ENCODE results near the gene CASKIN1.

Gene CASKIN1

GRCh38 chr16:2160915-2161551 is 35.4 kb downstream of the CASKIN1 start:
- peaks cover 22% of the 10 kb centered on the region for H3K36me3 ChIP-seq (ENCODE audit: control insufficient read depth, insufficient read depth, low read length)
- H3K4me1 ChIP-seq (ENCODE audit: control insufficient read depth, insufficient read depth, low read length), result peaks cover 16% of the 10 kb centered on the region; the same call in 1 of the 2 replicates
- no peak overlapping the region for H3K4me3 ChIP-seq (ENCODE audit: low read depth, low read length)
- no peaks in the 10 kb centered on the region for H3K27me3 ChIP-seq (ENCODE audit: control insufficient read depth, insufficient read depth, low read length)
- peak overlapping the region; percentile 27 for H3K27ac ChIP-seq (ENCODE audit: low read depth, low read length)
- H3K9ac ChIP-seq (ENCODE audit: low read depth, low read length), result no peak overlapping the region
- H3K9me3 ChIP-seq (ENCODE audit: control insufficient read depth, insufficient read depth, low read length), result no peaks in the 10 kb centered on the region

DNA sequence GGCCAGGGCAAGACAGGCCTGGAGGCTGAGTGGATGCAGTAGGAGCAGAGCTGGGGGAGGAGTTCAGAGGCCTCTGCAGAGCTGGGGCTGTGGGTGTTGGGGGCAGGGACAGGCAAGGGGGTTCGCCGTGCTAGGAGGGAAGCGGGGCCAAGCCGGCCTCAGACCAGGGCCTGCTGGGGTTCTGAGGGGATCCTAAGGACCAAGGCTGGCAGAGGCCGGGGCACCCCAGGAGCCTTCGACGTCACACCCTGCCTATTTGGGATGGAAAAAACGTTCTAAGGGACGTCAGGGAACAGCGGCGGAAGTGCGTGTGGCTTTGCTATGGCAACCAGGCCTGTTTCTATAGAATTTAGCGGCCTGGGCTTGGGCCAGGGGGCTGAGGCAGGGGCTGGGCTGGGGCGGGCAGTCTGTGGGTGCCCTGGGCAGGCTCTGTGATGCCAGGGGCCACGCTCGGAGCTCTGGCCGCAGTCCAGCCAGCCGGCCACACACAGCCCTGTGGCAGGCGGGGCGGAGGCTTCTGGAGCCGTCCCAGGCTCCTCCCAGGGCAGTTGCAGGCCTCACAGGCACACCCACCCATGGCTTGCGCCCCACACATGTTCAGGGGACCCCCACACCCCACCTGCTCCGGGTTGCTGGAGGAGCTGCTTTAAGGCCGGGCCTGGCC is 37.1 kb downstream of the CASKIN1 start:
- Histone ChIP-seq H3K9me3 (ENCODE audit: control insufficient read depth, insufficient read depth, low read length) (no peaks in the 10 kb centered on the region), H3K9ac (ENCODE audit: low read depth, low read length) (no peak overlapping the region), H3K36me3 (ENCODE audit: control insufficient read depth, insufficient read depth, low read length) (peaks cover 22% of the 10 kb centered on the region), H3K4me1 (ENCODE audit: control insufficient read depth, insufficient read depth, low read length) (peaks cover 16% of the 10 kb centered on the region; the same call in 1 of the 2 replicates), H3K27ac (ENCODE audit: low read depth, low read length) (peak overlapping the region; percentile 35), H3K4me3 (ENCODE audit: low read depth, low read length) (no peak overlapping the region), H3K27me3 (ENCODE audit: control insufficient read depth, insufficient read depth, low read length) (no peaks in the 10 kb centered on the region)

GRCh38 chr16:2158262-2158638 is 38.2 kb downstream of the CASKIN1 start:
- H3K4me3 ChIP-seq (ENCODE audit: low read depth, low read length), result no peak overlapping the region
- H3K4me1 ChIP-seq (ENCODE audit: control insufficient read depth, insufficient read depth, low read length), result peaks cover 16% of the 10 kb centered on the region; the same call in 1 of the 2 replicates
- H3K9ac ChIP-seq (ENCODE audit: low read depth, low read length), result no peak overlapping the region
- no peaks in the 10 kb centered on the region for H3K27me3 ChIP-seq (ENCODE audit: control insufficient read depth, insufficient read depth, low read length)
- no peak overlapping the region for H3K27ac ChIP-seq (ENCODE audit: low read depth, low read length)
- no peaks in the 10 kb centered on the region for H3K9me3 ChIP-seq (ENCODE audit: control insufficient read depth, insufficient read depth, low read length)
- peaks cover 29% of the 10 kb centered on the region for H3K36me3 ChIP-seq (ENCODE audit: control insufficient read depth, insufficient read depth, low read length)

DNA sequence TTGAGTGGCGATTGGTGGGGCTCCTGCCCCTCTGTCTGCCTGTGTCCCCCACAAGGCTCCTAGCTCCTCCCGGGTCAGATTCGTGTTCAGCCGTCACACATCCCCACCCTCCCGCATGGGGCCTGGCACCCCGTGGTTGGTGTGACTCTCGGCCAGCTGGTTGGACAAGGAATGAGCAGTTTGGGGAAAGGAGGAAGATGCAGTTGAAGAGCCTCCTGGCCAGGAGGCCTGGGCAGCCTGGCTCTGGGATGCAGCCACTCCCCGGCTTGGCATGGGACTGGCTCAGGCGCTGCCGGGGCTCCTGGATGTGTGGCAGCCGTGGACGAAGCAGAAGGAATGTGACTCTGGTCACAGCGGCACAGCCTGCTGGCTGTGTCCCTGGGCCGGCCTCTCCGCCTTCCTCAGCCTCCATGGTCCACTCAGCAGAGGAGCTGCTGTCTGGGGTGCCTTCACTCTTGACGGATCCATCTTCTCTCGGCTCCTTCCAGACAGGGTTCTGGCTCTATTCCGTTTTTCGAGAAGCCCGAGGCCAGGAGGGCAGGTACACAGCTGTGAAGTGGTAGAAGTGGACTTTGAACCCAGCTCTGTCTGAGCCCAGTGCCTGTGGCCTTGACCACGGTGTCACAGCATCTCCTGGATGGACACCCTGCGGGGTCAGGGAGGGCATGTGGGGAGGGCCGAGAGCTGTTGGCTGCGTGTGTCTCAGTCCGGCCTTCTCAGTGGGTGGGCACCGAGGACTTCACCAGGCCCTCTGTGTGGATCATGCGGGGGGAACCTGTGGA is 38.7 kb downstream of the CASKIN1 start:
- Histone ChIP-seq H3K4me1 (ENCODE audit: control insufficient read depth, insufficient read depth, low read length) (peaks cover 16% of the 10 kb centered on the region; the same call in 1 of the 2 replicates), H3K27me3 (ENCODE audit: control insufficient read depth, insufficient read depth, low read length) (no peaks in the 10 kb centered on the region), H3K27ac (ENCODE audit: low read depth, low read length) (no peak overlapping the region), H3K36me3 (ENCODE audit: control insufficient read depth, insufficient read depth, low read length) (peaks cover 35% of the 10 kb centered on the region), H3K9ac (ENCODE audit: low read depth, low read length) (no peak overlapping the region), H3K9me3 (ENCODE audit: control insufficient read depth, insufficient read depth, low read length) (no peaks in the 10 kb centered on the region), H3K4me3 (ENCODE audit: low read depth, low read length) (no peak overlapping the region)

- H3K9ac ChIP-seq (ENCODE audit: low read depth, low read length), result no peak overlapping the region
- H3K27ac ChIP-seq (ENCODE audit: low read depth, low read length), result no peak overlapping the region
- H3K4me3 ChIP-seq (ENCODE audit: low read depth, low read length), result peak overlapping the region; percentile 99
- no peaks in the 10 kb centered on the region for H3K27me3 ChIP-seq (ENCODE audit: control insufficient read depth, insufficient read depth, low read length)
- H3K9me3 ChIP-seq (ENCODE audit: control insufficient read depth, insufficient read depth, low read length), result no peaks in the 10 kb centered on the region
- peaks cover 41% of the 10 kb centered on the region for H3K36me3 ChIP-seq (ENCODE audit: control insufficient read depth, insufficient read depth, low read length)
- H3K4me1 ChIP-seq (ENCODE audit: control insufficient read depth, insufficient read depth, low read length), result peaks cover 16% of the 10 kb centered on the region
Observed at GRCh38 chr16:2156849-2157224, 39.6 kb downstream of the CASKIN1 start.

- peak overlapping the region; percentile 88 for H3K9ac ChIP-seq (ENCODE audit: low read depth, low read length)
- H3K27ac ChIP-seq (ENCODE audit: low read depth, low read length), result peak overlapping the region; percentile 88
Observed at GRCh38 chr16:2155977-2156848, 40.2 kb downstream of the CASKIN1 start.

GRCh38 chr16:2155091-2155950 is 41.1 kb downstream of the CASKIN1 start, which contains the start of gene TRAF7:
Gene TRAF7, plus strand, starts transcription at chr16:2155782. Its CDS starts 8,139 bp downstream, at chr16:2163921.
- H3K9me3 ChIP-seq (ENCODE audit: control insufficient read depth, insufficient read depth, low read length), result no peaks in the 10 kb centered on the region
- H3K4me3 ChIP-seq (ENCODE audit: low read depth, low read length), result peak within 1 kb of the TSS; percentile 99
- peaks cover 39% of the 10 kb centered on the region for H3K36me3 ChIP-seq (ENCODE audit: control insufficient read depth, insufficient read depth, low read length)
- no peaks in the 10 kb centered on the region for H3K27me3 ChIP-seq (ENCODE audit: control insufficient read depth, insufficient read depth, low read length)
- peaks cover 27% of the 10 kb centered on the region for H3K4me1 ChIP-seq (ENCODE audit: control insufficient read depth, insufficient read depth, low read length)
- peak within 1 kb of the TSS; percentile 97 for H3K27ac ChIP-seq (ENCODE audit: low read depth, low read length)
- peak within 1 kb of the TSS; percentile 99 for H3K9ac ChIP-seq (ENCODE audit: low read depth, low read length)

More at GRCh38 chr16:2155977-2156848, 40.2 kb downstream of the CASKIN1 start:
- peaks cover 22% of the 10 kb centered on the region for H3K4me1 ChIP-seq (ENCODE audit: control insufficient read depth, insufficient read depth, low read length)
- peaks cover 39% of the 10 kb centered on the region for H3K36me3 ChIP-seq (ENCODE audit: control insufficient read depth, insufficient read depth, low read length)
- H3K27me3 ChIP-seq (ENCODE audit: control insufficient read depth, insufficient read depth, low read length), result no peaks in the 10 kb centered on the region
- no peaks in the 10 kb centered on the region for H3K9me3 ChIP-seq (ENCODE audit: control insufficient read depth, insufficient read depth, low read length)
- H3K4me3 ChIP-seq (ENCODE audit: low read depth, low read length), result peak overlapping the region; percentile 99

GRCh38 chr16:2154533-2155090 is 41.8 kb downstream of the CASKIN1 start:
- peak overlapping the region; percentile 99 for H3K9ac ChIP-seq (ENCODE audit: low read depth, low read length)
- H3K4me1 ChIP-seq (ENCODE audit: control insufficient read depth, insufficient read depth, low read length), result peaks cover 30% of the 10 kb centered on the region
- H3K27me3 ChIP-seq (ENCODE audit: control insufficient read depth, insufficient read depth, low read length), result no peaks in the 10 kb centered on the region
- peaks cover 39% of the 10 kb centered on the region for H3K36me3 ChIP-seq (ENCODE audit: control insufficient read depth, insufficient read depth, low read length)
- H3K9me3 ChIP-seq (ENCODE audit: control insufficient read depth, insufficient read depth, low read length), result no peaks in the 10 kb centered on the region
- peak overlapping the region; percentile 96 for H3K4me3 ChIP-seq (ENCODE audit: low read depth, low read length)
- H3K27ac ChIP-seq (ENCODE audit: low read depth, low read length), result peak overlapping the region; percentile 97

- Histone ChIP-seq H3K9me3 (ENCODE audit: control insufficient read depth, insufficient read depth, low read length) (no peaks in the 10 kb centered on the region), H3K27me3 (ENCODE audit: control insufficient read depth, insufficient read depth, low read length) (no peaks in the 10 kb centered on the region), H3K27ac (ENCODE audit: low read depth, low read length) (peak overlapping the region; percentile 97), H3K4me1 (ENCODE audit: control insufficient read depth, insufficient read depth, low read length) (peaks cover 32% of the 10 kb centered on the region), H3K36me3 (ENCODE audit: control insufficient read depth, insufficient read depth, low read length) (peaks cover 37% of the 10 kb centered on the region), H3K9ac (ENCODE audit: low read depth, low read length) (peak overlapping the region; percentile 99), H3K4me3 (ENCODE audit: low read depth, low read length) (peak overlapping the region; percentile 96)
Observed at GRCh38 chr16:2152695-2153506, 43.5 kb downstream of the CASKIN1 start.

Measured in HUES48 (cell line).